Measurements from ENCODE around the gene YIPF1. TPM values are rescaled to one million over a fixed set of nuclear protein-coding genes. Genes with fewer than 3 reads are reported as not detected.

The YIPF1 gene
- total RNA-seq, 3 donors from 2014 or later: 12.5 to 15.4 (median 14.7) TPM

DNA sequence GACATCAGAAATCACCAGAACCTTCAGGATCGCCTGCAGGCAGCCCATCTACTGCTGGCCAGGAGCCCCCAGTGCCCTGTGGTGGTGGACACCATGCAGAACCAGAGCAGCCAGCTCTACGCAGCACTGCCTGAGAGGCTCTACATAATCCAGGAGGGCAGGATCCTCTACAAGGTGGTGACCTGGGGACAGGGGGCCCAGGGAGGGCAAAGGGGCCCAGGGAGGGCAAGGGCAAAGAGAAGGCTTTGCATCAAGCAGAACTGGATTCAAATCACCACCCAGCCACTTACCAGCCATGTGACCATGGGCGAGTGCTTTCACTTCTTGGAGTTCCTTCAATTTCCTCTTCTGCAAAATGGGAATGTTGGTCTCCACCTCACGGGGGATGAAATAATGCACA, 16.5 kb upstream of the YIPF1 start:
- Mint-ChIP-seq H3K4me3 (no peak overlapping the region), H3K27me3 (ENCODE audit: low read depth) (no peaks in the 10 kb centered on the region), H3K9me3 (no peaks in the 10 kb centered on the region), H3K4me1 (ENCODE audit: low read depth) (no peaks in the 10 kb centered on the region), H3K36me3 (ENCODE audit: insufficient read depth) (no peaks in the 10 kb centered on the region)
- ATAC-seq (no peak), DNase-seq (no peak)

DNA sequence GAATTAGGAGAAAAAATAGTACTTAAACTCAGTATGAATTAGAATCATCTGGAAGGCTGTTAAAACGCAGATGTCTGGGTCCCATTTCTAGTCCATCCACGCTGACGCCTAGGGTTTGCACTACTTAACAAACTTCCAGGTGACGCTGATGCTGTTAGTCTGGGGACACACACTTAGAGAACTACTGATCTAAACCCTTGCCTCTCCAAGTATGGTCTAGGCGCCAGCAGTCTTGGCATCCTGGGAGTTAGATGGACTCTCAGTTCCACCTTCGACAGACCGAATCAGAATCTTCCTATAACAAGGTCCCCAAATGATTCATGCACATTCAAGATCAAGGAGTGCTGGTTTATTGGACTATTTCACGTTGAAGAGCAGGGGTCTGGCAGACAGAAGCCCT, 15.9 kb upstream of the YIPF1 start:
- Mint-ChIP-seq H3K27me3 (ENCODE audit: low read depth) (no peaks in the 10 kb centered on the region), H3K4me3 (no peak overlapping the region), H3K36me3 (ENCODE audit: insufficient read depth) (no peaks in the 10 kb centered on the region), H3K4me1 (ENCODE audit: low read depth) (no peaks in the 10 kb centered on the region), H3K9me3 (no peaks in the 10 kb centered on the region)
- DNase-seq: no peak
- no peak for ATAC-seq

DNA sequence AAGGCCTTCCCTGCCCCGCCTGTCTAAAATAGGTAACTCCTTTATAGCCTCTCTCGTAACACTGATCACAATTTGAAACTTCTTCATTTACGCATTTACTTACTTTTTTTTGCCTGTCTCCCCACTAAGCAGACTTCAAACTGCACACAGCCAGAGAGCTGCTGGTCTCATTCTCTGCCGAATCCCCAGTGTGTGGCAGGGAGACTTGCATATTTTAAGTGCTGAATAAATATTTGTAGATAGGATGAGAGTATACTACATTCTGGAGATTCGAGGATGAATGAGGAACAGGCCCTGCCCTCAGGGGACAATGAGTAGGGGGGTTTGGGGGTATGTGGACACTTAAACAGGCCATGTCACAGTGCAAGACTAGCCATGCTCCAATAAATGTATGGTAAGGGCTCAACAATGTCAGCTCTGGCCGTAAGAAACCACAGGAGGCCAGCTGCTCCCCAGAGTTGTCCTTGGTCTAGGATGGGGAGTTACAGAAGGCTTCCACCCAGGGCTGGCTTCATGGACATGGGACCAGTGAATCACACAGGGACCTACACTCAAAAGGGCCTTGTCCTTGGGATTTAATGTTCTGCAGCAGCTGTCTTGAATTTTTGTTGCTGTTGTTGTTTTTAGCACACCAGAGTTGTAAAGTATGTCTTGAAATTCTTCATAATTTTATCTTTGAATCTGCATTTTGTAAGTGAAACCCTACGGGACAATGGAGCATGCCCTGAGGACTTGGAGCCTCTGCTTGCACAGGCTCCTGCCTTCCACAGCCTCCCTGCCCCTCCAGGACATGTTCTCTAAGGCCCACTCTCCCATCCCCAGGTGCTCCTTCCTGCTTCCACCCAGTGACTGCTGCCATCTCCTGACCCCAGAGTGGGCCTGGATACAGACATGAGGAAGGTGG, 12.9 kb upstream of the YIPF1 start:
- Mint-ChIP-seq H3K36me3 (ENCODE audit: insufficient read depth) (no peaks in the 10 kb centered on the region), H3K27me3 (ENCODE audit: low read depth) (no peaks in the 10 kb centered on the region), H3K4me3 (no peak overlapping the region), H3K4me1 (ENCODE audit: low read depth) (no peaks in the 10 kb centered on the region), H3K9me3 (no peaks in the 10 kb centered on the region)
- DNase-seq (no peak), ATAC-seq (no peak)

DNA sequence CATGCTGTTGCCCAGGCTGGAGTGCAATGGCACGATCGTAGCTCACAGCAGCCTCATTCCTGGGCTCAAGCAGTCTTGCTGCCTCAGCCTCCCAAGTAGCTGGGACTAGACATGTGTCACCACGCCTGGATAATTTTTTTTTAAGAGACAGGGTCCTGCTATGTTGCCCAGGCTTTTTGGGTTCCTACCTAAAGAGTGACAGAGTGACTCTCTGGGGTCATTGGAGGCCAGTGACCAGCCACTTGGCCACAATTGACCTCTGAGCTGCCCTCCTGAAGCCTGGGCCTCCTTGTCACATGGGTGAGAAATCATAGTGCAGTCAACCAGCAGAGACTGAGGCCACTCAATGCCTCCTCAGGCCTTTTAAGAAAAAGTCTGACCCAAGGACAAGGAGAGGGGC, 10.1 kb upstream of the YIPF1 start:
- no peaks in the 10 kb centered on the region for H3K9me3 Mint-ChIP-seq
- ATAC-seq (no peak), DNase-seq (no peak)
- H3K4me1 Mint-ChIP-seq (ENCODE audit: low read depth): no peaks in the 10 kb centered on the region
- no peaks in the 10 kb centered on the region for H3K36me3 Mint-ChIP-seq (ENCODE audit: insufficient read depth)
- peaks cover 7% of the 10 kb centered on the region for H3K27me3 Mint-ChIP-seq (ENCODE audit: low read depth)
- no peak overlapping the region for H3K4me3 Mint-ChIP-seq

DNA sequence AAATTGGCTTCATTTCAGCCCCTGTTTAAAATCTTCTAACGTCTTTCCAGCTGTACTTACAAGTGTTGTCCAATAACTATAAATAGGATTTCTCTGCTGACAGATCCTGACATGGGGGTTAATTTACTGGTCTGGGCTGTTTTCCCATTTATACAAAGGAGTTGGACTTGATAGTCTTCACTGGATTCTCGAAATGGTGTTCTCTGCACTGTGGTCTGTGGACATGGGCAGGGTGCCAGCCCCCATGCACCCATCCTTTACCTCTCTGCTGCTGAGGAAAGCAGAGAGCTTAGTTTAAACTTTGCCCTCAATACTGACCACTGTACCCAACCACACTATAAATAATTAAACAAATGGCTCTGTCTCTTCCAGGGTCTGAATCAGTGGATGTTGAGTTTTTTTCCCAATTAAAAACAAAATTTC, 9.6 kb upstream of the YIPF1 start:
- Mint-ChIP-seq H3K4me3 (no peak overlapping the region), H3K36me3 (ENCODE audit: insufficient read depth) (no peaks in the 10 kb centered on the region), H3K27me3 (ENCODE audit: low read depth) (peaks cover 7% of the 10 kb centered on the region), H3K4me1 (ENCODE audit: low read depth) (no peaks in the 10 kb centered on the region), H3K9me3 (no peaks in the 10 kb centered on the region)
- ATAC-seq (no peak), DNase-seq (no peak)

DNA sequence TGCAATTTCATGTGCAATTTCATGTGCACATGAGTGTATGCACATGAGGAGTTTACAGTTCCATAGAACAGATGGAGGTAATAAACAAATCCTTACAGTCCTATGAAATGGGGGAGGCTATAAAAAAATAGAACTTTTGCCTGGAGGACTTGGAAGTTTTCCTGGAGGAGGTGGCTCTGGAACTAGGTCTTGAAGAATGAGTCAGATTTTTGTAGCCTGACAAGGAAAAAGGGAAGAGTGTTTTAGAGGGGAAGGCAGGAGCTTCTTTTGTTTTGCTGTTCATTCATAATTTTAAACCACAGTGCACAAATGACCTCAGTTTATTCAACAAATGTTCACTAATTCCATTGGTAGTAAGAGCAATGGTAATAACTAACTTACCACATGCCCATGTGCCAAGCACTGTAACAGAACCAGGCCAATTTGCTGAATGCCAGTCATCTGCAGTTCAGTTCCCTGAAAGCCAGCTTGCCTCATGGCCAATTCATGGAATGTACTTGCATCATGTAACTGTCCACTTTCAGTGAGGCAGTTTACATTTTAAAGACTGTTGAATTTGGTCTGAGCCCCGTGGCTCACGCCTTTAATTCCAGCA, 7.1 kb upstream of the YIPF1 start:
- Mint-ChIP-seq H3K36me3 (ENCODE audit: insufficient read depth) (no peaks in the 10 kb centered on the region), H3K4me3 (no peak overlapping the region), H3K27me3 (ENCODE audit: low read depth) (peaks cover 7% of the 10 kb centered on the region), H3K9me3 (no peaks in the 10 kb centered on the region), H3K4me1 (ENCODE audit: low read depth) (no peaks in the 10 kb centered on the region)
- DNase-seq (no peak), ATAC-seq (no peak)

DNA sequence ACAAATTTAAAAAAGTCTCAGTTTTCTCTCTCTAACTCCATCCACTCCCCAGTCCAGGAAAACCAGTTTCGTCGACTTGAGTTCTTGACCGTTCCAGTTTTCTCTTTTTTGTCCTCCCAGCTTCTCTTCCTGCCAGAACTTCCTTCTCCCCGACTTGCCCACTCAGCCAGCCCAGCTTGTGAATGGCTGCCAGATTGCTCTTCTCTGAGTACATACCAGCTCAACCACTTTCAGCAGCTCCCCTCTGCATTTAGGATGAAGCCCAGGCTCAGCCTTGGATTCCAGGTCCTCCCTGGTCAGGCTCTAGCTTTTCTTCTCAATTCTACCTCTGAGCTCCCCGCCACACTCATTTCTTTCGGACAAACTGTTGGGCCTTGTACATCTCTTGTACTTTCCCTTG, 5.8 kb upstream of the YIPF1 start:
- Mint-ChIP-seq H3K9me3 (no peaks in the 10 kb centered on the region), H3K36me3 (ENCODE audit: insufficient read depth) (no peaks in the 10 kb centered on the region), H3K4me3 (no peak overlapping the region), H3K4me1 (ENCODE audit: low read depth) (peaks cover 8% of the 10 kb centered on the region), H3K27me3 (ENCODE audit: low read depth) (peaks cover 7% of the 10 kb centered on the region)
- ATAC-seq: no peak
- no peak for DNase-seq

DNA sequence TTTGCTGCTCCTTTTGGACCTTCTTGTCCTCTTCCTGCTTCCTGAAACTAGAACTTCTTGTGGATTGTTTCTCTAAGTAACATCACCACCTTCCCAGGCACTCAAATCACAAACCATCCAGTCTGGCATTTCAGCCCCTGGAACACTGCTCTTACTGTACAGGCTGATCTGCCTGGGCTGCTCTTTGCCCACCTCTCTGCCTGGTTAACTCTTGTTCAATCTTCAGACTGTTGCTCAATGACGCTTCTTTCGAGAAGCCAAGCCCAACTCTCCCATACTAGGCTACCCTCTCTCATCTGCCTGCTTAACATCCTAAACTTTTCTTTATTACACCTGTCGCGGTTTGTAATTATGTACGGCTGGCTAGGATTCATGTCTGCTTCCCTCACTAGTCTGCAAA, 5.0 kb upstream of the YIPF1 start:
- DNase-seq (no peak), ATAC-seq (no peak)
- Mint-ChIP-seq H3K4me3 (no peak overlapping the region), H3K36me3 (ENCODE audit: insufficient read depth) (no peaks in the 10 kb centered on the region), H3K27me3 (ENCODE audit: low read depth) (peaks cover 7% of the 10 kb centered on the region), H3K9me3 (no peaks in the 10 kb centered on the region), H3K4me1 (ENCODE audit: low read depth) (peaks cover 12% of the 10 kb centered on the region)

DNA sequence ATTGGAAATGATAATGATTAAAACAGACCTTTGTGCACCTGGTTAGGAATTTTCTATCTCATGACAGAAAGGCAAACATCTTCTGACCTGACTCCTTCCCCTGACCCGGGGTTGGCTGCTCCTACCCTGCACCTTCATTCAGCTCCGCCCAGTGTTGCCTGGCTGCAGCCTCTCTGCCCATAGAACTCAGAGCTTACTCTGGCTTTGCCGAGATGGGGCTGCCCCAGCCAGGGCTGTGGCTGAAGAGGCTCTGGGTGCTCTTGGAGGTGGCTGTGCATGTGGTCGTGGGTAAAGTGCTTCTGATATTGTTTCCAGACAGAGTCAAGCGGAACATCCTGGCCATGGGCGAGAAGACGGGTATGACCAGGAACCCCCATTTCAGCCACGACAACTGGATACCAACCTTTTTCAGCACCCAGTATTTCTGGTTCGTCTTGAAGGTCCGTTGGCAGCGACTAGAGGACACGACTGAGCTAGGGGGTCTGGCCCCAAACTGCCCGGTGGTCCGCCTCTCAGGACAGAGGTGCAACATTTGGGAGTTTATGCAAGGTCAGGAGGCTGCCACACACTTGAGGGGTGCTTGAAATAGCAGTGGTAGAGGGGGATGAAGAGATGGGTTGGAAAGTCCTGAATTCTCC, 4.5 kb upstream of the YIPF1 start, which contains the start of gene DIO1:
DIO1 (plus strand) TSS at position 189 of the 638 bp plus-strand sequence; CDS start at position 213, 24 bp downstream.
- DNase-seq: no peak

DNA sequence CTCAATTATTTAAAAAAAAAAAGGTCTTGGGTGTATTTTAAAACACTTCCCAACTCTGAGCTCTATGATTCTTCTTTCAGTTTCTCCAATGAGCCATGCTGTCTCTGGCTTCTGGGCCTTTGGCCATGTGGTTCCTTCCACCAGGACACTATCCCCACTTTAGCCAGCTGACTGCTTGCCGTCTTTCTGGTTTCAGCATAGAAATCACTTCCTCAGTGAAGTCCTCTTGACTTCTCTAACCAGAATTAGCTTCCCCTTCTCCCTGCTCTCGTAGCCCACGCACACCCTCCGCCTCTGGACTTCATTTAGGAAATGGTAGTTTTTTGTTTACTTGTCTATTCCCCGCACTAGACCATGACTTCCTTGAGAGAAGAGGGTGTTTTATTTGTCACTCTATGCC, 3.3 kb upstream of the YIPF1 start:
- peaks cover 7% of the 10 kb centered on the region for H3K27me3 Mint-ChIP-seq (ENCODE audit: low read depth)
- ATAC-seq: no peak

More for the DNA sequence above, 4.5 kb upstream of the YIPF1 start, which contains the start of gene DIO1:
- no peaks in the 10 kb centered on the region for H3K36me3 Mint-ChIP-seq (ENCODE audit: insufficient read depth)
- no peak for ATAC-seq
- no peak within 1 kb of the TSS for H3K4me3 Mint-ChIP-seq
- no peaks in the 10 kb centered on the region for H3K9me3 Mint-ChIP-seq
- H3K4me1 Mint-ChIP-seq (ENCODE audit: low read depth): peaks cover 14% of the 10 kb centered on the region
- peaks cover 7% of the 10 kb centered on the region for H3K27me3 Mint-ChIP-seq (ENCODE audit: low read depth)

DNA sequence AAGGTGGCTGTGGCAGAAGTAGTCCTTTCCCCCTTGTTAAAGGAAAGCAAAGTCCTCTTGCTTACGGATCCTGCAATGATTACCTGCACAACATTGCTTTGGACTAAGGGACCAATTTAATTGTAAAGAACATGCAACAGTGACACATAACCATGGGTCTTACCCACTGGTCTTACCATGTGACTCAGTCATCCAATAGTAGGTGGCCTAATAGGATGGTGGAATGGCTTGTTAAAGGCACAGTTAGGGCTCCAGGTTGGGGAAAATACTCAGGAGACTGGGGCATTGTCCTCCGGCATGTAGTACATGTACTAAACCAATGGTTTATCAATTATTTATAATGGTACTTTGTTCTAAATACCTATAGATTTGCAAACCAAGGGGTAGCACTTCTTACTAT, 2.1 kb upstream of the YIPF1 start:
- Mint-ChIP-seq H3K9me3 (no peaks in the 10 kb centered on the region), H3K4me3 (no peak overlapping the region), H3K27me3 (ENCODE audit: low read depth) (peaks cover 7% of the 10 kb centered on the region), H3K36me3 (ENCODE audit: insufficient read depth) (peaks cover 8% of the 10 kb centered on the region), H3K4me1 (ENCODE audit: low read depth) (peaks cover 33% of the 10 kb centered on the region)
- DNase-seq (no peak), ATAC-seq (no peak)

More for the DNA sequence above, 3.3 kb upstream of the YIPF1 start:
- Mint-ChIP-seq H3K4me1 (ENCODE audit: low read depth) (peaks cover 25% of the 10 kb centered on the region), H3K4me3 (no peak overlapping the region), H3K9me3 (no peaks in the 10 kb centered on the region), H3K36me3 (ENCODE audit: insufficient read depth) (peaks cover 4% of the 10 kb centered on the region)
- DNase-seq: no peak

DNA sequence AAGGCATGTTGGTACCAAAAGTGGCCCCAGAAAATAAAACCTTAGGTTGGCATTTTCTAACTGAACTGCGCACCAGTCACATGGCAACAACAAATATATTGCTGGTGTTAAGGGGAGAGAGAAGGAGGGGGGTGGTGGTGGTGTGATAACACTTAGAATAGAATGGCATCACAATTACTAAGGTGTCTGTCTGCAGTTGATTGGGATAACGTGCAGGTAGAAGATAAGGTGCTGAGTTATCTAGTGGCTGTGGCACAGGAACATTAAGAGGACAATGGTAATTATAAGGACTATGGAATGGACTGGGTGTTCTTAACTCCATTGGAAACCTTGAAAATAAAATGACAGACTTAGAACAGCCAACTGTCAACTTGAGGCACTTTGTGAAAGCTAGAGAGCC, 1.4 kb upstream of the YIPF1 start:
- H3K4me3 Mint-ChIP-seq: no peak overlapping the region
- ATAC-seq (no peak), DNase-seq (no peak)
- peaks cover 34% of the 10 kb centered on the region for H3K4me1 Mint-ChIP-seq (ENCODE audit: low read depth)
- H3K27me3 Mint-ChIP-seq (ENCODE audit: low read depth): peaks cover 7% of the 10 kb centered on the region
- peaks cover 11% of the 10 kb centered on the region for H3K36me3 Mint-ChIP-seq (ENCODE audit: insufficient read depth)
- H3K9me3 Mint-ChIP-seq: no peaks in the 10 kb centered on the region

DNA sequence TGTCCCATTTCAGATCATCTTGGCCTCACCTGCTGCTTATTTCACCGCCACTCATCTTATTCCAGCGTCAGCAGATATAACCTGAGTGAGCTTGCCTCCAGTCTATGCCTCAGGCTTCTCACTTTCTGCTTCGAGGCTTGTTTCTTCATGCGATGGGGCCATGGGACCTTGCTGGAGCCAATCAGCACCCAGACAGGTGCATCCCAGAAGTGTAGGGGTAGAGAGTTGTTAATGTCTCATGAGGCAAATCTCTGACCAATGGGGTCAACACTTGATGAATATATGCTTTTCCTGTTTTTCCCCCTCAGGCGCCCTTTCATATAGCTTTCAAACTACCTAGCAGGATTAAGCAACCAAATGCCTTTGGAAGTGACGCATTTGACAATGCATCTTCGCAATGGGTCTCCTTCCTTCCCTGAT, 935 bp upstream of the YIPF1 start:
- H3K9me3 Mint-ChIP-seq: no peaks in the 10 kb centered on the region
- H3K27me3 Mint-ChIP-seq (ENCODE audit: low read depth): peaks cover 3% of the 10 kb centered on the region
- peaks cover 11% of the 10 kb centered on the region for H3K36me3 Mint-ChIP-seq (ENCODE audit: insufficient read depth)
- H3K4me3 Mint-ChIP-seq: peak overlapping the region; percentile 98
- ATAC-seq: no peak
- DNase-seq: no peak
- H3K4me1 Mint-ChIP-seq (ENCODE audit: low read depth): peaks cover 36% of the 10 kb centered on the region

DNA sequence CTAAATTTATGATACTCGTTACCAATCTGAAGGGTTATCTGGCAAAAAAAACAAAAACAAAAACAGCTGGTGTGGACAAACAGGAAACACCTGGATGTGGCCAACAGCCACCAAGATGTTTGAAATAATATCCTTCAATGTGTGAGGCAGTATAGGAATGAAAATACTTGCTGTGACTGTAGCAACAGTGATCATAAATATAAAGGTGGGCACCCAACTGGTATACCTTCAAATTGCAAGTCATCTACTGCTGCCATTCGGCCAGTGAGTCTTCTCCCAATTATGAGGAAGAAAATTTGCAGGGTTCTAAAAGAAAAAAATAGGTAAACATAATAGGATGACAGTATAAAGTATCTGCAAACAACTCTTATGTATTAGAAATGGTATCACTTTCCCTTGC, 916 bp downstream of the YIPF1 start:
- ATAC-seq (no peak), DNase-seq (no peak)
- Mint-ChIP-seq H3K4me3 (peak overlapping the region; percentile 98), H3K36me3 (ENCODE audit: insufficient read depth) (peaks cover 19% of the 10 kb centered on the region), H3K27me3 (ENCODE audit: low read depth) (no peaks in the 10 kb centered on the region), H3K4me1 (ENCODE audit: low read depth) (peaks cover 41% of the 10 kb centered on the region), H3K9me3 (no peaks in the 10 kb centered on the region)
